Inflammatory macrophage (primary cell): ENCODE measurements around the gene CHM.
A peak's percentile ranks its signal among the peaks of the same experiment; 100 is the strongest.
"Not testable (repeated sequence)": the region's sequence is repeated elsewhere in the genome, so short reads cannot be mapped to it uniquely, and the experiment has no call there.

ENCODE experiments used
- DNase-seq, 2 donors: peaks; one replicate each; pipeline ENCODE4 v3.0.0-alpha.2; 2020 to 2022
- total RNA-seq, 18 experiments: gene quantifications; one replicate each; lab custom pipeline; 2026; ENCODE audit warnings: mixed read lengths in 6 of 18, inconsistent platforms in 2 of 18; lab: John Stamatoyannopoulos, UW

CHM gene
- total RNA-seq, result 38.3 to 87.9 (median 60.7) reads per million in 18 experiments

DNA sequence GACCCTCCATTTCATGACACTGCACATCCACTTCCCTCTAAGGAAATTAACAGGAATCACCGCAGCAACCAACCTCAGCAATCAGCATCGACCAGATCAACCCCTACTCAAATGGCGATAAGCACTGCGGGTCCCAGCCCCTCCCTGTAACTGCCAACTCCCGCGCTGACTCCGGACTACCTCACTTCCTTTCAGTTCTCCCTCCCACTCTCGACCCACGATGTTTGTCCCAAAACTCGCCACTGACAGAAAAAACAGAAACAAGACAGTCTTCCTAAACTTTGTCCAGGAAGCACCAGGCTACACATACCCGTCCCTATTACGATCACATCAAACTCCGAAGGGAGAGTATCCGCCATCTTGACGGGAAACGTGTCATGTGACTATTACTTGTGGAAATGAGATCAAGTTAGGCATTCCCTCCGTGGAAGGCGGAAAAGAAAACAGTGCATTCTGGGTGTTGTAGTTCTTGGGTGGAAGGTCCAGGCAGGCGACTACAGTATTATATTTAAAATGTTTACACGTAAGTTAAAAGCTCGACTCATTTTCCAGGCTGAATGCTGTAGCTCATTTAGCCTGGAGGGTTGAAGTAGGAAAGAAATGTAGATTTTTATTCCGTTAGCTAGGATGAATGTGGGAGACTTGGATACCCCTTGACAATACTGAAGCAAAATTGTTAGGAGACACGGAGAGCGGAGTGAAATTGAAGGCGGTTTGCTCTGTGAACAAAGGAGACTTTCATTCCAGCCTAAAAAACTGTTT is at the start of gene CHM:
Gene CHM (minus strand): TSS at position 385 of the 762 bp plus-strand sequence. CDS start 26 bp downstream, at position 359.
- peak; percentile 73 to 75 for DNase-seq

- no peak for DNase-seq
These were observed 31.3 kb upstream of the CHM start for GRCh38 chrX:86078650-86079049.

DNA sequence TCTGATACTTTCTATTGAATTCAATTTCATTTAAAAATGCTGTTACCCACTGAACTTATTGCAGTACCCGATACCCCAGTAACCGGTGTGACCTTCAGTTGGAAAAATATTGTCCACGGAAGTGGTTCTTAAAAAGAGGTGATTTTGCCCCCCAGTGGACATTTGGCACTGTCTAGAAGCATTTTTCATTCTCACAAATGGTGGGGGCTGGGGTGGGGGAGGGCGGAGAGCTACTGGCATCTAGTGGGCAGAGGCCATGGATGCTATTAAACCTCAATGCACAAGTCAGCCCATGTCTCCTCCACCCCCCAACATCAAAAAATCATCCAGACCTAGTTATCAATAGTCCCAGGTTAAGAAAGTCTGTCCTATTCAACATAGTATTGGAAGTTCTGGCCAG is 19.6 kb upstream of the CHM start:
- peak in 1 of 2 donors; percentile 1 for DNase-seq

DNA sequence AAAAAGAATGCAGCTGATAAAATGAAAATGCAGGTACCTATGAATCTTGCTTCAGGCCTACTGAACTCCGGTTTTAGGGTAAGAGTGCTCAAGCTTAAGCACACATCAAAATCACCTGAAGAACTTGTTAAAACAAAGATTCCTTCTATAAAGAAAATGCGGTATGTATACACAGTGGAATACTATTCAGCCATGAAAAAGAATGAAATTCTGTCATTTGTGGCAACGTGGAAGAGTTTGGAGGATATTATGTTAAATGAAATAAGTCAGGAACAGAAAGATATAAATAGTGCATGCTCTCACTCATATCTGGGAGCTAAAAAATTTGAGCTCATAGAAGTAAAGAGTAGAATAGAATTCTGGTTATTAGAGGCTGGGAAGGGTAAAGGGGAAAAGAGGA is 14.0 kb upstream of the CHM start:
- DNase-seq, result no peak

DNA sequence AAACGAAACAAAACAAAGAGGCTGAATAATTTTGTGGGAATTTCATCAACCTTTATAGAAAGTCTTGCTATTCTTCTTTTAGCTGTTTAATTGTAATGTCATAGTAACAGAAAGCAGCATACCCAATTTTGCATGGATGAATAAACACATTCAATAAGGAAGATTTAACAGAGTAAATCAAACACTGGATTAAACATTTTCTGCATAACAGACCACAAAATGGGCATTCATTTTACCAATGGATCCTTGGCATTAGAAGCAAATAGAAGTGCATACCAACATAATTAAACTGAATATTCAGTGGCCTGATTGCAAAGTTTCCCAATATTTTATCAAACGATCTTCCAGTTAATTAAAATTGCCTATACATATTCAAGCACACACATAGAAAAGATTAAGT is 4.4 kb upstream of the CHM start:
- DNase-seq, result no peak

DNA sequence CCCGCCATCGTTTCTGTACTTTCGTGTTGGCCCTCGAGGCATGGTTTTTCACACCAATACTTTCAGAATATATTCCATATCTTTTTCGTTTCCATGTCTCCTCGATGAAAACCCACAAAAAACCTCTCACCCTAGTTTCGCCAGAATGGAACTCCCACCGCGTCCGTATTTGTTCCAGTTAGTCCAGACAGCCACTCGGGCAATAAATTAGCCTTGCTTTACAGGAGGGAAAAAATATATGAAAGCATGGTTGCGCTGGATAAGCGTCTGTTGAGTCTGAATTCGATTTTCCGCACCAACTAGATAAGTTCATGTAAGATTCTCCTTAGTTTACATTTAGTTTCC is 550 bp upstream of the CHM start:
- no peak for DNase-seq

DNA sequence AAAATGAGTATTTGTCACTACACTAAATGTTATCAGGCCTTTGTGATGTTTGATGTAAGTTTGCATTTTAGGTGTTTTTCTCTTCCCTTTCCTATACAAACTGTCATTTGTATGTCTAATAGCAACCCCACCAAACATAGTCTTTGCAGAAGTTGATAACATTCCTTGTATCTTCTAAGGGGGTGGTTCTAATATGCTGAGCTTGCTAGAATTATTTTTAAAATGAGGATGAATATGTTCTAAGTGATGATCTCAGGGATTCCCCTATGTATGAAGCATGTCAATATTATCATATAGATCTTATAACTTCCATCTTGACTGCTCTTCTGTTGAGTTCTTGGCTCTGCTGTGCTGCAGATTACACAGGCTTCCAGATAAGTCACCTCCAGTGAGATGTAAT is 3.1 kb downstream of the CHM start:
- DNase-seq, result no peak

GRCh38 chrX:86039625-86040568 is 7.5 kb downstream of the CHM start:
- no peak for DNase-seq

- DNase-seq, result no peak
These were observed 14.0 kb downstream of the CHM start for GRCh38 chrX:86033385-86033784.

DNA sequence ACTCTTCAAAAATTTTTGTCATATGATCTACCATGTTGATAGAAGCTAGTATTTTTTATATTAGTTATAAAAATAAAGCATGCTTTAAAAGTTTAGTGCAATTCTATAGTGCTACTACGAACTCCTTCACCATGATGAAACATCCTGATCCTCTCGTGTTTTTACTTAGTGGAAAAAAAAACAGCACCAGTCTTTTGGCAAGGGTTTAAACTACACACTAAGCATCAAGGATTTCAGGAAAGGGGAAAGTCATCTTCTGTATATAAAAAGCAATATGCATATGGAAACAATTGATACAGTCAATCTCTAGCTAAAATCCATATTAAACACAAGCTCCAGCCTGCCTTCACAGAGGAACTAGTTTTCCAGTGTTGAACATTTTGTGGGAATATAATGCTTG is 18.7 kb downstream of the CHM start:
- no peak for DNase-seq

DNA sequence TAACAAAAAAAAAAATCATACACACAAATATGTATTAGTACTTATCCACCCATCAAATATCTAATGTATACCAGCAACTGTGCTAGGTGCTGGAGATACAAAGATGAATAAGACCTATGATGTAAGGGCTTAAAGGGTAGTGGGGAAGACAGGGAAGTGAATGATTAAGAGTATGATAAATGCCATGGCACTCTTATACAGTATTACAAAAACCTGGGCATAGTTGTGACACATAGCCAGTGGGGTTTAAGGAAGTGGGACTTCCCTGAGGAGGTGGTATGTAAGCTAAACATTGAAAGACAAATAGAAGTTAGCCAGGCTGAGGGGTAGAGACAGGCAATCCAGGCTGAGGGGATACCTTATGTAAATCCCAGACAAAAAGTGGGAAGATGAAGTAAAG is 23.5 kb downstream of the CHM start:
- DNase-seq, result peak; percentile 55 to 70

DNA sequence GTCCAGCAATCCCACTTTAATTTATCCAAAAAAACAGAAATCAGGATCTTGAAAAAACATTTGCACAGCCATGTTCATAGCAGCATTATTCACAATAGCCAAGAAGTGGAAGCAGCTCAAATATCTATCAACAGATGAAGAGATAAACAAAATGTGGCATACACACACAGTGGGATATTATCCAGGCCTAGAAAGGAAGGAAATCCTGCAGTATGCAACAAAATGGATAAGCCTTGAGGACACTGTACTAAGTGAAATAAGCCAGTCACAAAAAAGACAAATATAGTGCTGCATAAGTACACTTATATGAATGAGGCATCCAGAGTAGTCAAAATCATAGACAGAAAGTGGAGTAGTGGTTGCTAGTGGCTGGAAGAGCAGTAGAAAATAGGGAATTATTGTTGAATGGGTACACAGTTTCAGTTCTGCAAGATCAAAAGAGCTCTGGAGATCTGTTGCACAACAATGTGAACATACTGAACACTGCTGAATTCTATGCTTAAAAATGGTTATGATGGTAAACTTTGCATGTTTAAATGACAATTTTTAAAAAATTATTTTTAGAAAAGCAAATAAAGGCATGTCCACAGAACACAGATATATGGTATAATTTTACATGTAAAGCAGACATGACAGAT is 25.6 kb downstream of the CHM start:
- peak; percentile 28 to 39 for DNase-seq

DNA sequence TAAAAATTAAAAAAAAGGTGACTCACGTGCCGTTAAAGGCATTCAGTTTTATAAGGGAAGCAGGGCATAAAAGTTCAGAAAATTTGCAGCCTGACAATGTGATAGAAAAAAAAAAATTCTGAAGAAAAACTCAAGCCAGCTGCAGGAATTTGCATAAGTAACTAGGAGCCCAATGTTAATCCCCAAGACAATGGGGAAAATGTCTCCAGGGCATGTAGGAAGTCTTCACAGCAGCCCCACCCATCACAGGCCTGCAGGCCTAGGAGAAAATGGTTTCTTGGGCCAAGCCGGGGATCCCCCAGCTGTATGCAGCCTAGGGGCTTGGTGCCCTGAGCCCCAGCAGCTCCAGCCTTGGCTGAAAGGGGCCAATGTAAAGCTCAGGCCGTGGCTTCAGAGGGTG is 31.2 kb downstream of the CHM start:
- DNase-seq, result no peak

DNA sequence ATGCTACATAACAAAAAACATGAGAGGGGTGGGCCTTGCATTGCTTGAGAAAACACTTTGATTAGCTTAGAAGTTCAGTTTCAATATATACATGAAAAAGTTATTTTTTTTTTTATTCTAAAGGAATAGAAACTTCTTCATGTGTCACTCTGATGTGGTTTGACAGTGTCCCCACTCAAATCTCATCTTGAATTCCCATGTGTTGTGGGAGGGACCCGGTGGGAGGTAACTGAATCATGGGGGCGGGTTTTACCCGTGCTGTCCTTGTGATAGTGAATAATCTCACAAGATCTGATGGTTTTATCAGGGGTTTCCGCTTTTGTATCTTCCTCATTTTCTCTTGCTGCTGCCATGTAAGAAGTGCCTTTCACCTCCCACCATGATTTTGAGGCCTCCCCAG is 32.4 kb downstream of the CHM start:
- not testable (repeated sequence) for DNase-seq

- DNase-seq, result no peak
These were observed 32.9 kb downstream of the CHM start for GRCh38 chrX:86014421-86014820.

- DNase-seq, result no peak
These were observed 33.6 kb downstream of the CHM start for GRCh38 chrX:86013792-86014191.

GRCh38 chrX:86012188-86012587 is 35.2 kb downstream of the CHM start:
- DNase-seq, result no peak

DNA sequence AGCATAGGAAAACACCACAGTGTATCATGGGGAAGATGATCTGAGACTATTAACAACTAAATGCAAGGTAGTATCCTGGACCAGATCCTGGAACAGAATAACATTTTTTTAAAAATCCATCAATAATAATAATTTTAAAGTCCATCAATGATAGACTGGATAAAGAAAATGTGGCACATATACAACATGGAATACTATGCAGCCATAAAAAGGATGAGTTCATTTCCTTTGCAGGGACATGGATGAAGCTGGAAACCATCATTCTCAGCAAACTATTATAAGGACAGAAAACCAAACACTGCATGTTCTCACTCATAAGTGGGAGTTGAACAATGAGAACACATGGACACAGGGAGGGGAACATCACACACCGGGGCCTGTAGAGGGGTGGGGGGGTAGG is 37.6 kb downstream of the CHM start:
- DNase-seq, result not testable (repeated sequence)

DNA sequence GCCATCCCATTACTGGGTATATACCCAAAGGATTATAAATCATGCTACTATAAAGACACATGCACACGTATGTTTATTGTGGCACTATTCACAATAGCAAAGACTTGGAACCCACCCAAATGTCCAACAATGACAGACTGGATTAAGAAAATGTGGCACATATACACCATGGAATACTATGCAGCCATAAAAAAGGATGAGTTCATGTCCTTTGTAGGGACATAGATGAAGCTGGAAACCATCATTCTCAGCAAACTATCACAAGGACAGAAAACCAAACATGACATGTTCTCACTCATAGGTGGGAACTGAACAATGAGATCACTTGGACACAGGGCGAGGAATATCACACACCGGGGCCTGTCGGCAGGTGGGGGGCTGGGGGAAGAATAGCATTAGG is 39.5 kb downstream of the CHM start:
- DNase-seq, result not testable (repeated sequence)

DNA sequence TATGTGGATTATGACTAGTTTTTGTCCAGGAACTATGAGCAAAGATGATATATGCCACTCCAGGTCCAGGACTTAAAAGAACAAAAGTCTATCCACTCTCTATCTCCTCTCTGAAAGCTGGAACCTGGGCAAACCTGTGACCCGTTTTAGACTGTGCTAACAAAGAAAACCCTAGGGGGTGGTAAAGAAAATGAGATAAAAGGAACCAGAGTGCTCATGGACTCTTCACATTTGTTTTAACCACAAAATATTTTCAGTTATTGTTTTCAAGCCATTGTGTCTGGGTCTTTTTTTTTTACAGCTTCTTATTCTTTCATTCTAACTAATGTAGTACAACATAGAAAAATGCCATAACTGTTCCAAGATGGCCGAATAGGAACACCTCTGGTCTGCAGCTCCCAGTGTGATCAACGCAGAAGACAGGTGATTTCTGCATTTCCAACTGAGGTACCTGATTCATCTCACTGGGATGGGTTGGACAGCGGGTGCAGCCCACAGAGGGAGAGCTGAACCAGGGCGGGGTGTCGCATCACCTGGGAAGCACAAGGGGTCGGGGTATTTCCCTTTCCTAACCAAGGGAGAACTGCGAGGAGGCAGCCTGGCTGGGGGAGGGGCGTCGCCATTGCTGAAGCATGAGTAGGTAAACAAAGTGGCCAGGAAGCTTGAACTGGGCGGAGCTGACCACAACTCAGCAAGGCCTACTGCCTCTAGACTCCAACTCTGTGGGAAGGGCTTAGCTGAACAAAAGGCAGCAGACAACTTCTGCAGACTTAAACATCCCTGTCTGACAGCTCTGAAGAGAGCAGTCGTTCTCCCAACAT is 45.1 kb downstream of the CHM start:
- no peak for DNase-seq

DNA sequence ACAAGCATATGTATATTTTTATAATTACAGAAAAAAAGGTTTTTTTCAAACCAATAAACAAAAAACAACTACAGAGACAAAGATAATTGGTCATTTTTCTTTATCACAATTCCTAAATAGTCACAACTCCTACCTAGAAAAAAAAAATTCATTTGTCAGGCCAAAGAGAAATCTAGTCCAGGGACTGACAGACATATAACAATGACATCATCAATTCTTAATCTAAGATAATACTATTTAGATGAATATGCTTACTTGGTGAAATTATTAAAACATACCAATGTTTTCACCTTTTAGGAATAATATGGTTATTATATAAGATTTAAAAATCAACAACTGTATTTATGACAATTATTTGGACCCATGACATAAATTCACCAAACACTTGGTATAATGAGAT is 48.4 kb downstream of the CHM start:
- DNase-seq, result no peak

- DNase-seq, result no peak
These were observed 50.8 kb downstream of the CHM start for GRCh38 chrX:85996555-85996954.
